ENCODE data around the gene GRK4. TPM values are rescaled to one million over a fixed set of nuclear protein-coding genes. Genes with fewer than 3 reads are reported as not detected.
"Not testable (repeated sequence)": the region's sequence is repeated elsewhere in the genome, so short reads cannot be mapped to it uniquely, and the experiment has no call there.

The GRK4 gene
- 3.5 and 4.4 TPM in 2 replicates for total RNA-seq (2014; rRNA removed; shearing (Covaris generic))
- polyA plus RNA-seq (2015; cell fraction: cytosol; rRNA removed) = 3.6 and 4.4 TPM in 2 replicates
- polyA plus RNA-seq (2015; cell fraction: nucleus; rRNA removed) = 3.0 and 3.4 TPM in 2 replicates

GRCh38 chr4:2963175-2963965 is at the start of gene GRK4, which contains the start of gene NOP14:
TSS of gene GRK4 (plus strand) at chr4:2963571. CDS start at chr4:2964071, 500 bp downstream.
TSS of gene NOP14 (minus strand) at chr4:2963406. CDS start at chr4:2963319, 87 bp downstream.
- DNase-seq (ENCODE audit: low read depth) = peak; percentile 96

- DNase-seq (ENCODE audit: low read depth) = no peak
Observed at GRCh38 chr4:2914256-2915126, 48.9 kb upstream of the GRK4 start.

- no peak for DNase-seq (ENCODE audit: low read depth)
Observed at GRCh38 chr4:2915789-2916188, 47.6 kb upstream of the GRK4 start.

GRCh38 chr4:2916696-2917095 is 46.7 kb upstream of the GRK4 start:
- DNase-seq (ENCODE audit: low read depth) = not testable (repeated sequence)

- DNase-seq (ENCODE audit: low read depth) = not testable (repeated sequence)
Observed at GRCh38 chr4:2918300-2918699, 45.1 kb upstream of the GRK4 start.

- DNase-seq (ENCODE audit: low read depth) = not testable (repeated sequence)
Observed at GRCh38 chr4:2918714-2919113, 44.7 kb upstream of the GRK4 start.

- peak; percentile 64 for DNase-seq (ENCODE audit: low read depth)
Observed at GRCh38 chr4:2922453-2923101, 40.8 kb upstream of the GRK4 start.

- no peak for DNase-seq (ENCODE audit: low read depth)
Observed at GRCh38 chr4:2923141-2923551, 40.2 kb upstream of the GRK4 start.

GRCh38 chr4:2923668-2924173 is 39.6 kb upstream of the GRK4 start:
- no peak for DNase-seq (ENCODE audit: low read depth)

GRCh38 chr4:2924286-2924685 is 39.1 kb upstream of the GRK4 start:
- no peak for DNase-seq (ENCODE audit: low read depth)

GRCh38 chr4:2924765-2925301 is 38.5 kb upstream of the GRK4 start:
- DNase-seq (ENCODE audit: low read depth) = no peak

GRCh38 chr4:2925496-2925895 is 37.9 kb upstream of the GRK4 start:
- DNase-seq (ENCODE audit: low read depth) = no peak

GRCh38 chr4:2925931-2926860 is 37.2 kb upstream of the GRK4 start:
- no peak for DNase-seq (ENCODE audit: low read depth)

- DNase-seq (ENCODE audit: low read depth) = no peak
Observed at GRCh38 chr4:2927016-2927695, 36.2 kb upstream of the GRK4 start.

GRCh38 chr4:2927696-2928075 is 35.7 kb upstream of the GRK4 start:
- no peak for DNase-seq (ENCODE audit: low read depth)

GRCh38 chr4:2928242-2929176 is 34.9 kb upstream of the GRK4 start:
- no peak for DNase-seq (ENCODE audit: low read depth)

GRCh38 chr4:2929469-2929868 is 33.9 kb upstream of the GRK4 start:
- no peak for DNase-seq (ENCODE audit: low read depth)

GRCh38 chr4:2930135-2930757 is 33.1 kb upstream of the GRK4 start:
- no peak for DNase-seq (ENCODE audit: low read depth)
